GM13977 (cell line): ENCODE results near the gene PIGM.

Experiments used
- DNase-seq: peaks from one replicate; pipeline ENCODE4 v3.0.0; 2012; ENCODE audit warnings: low spot score
- in situ Hi-C: fragments of 300-500 bp; cut with MboI; formaldehyde crosslinking; loops from one replicate; pipeline ENCODE4 v1.12.0; 2022; ENCODE audit warnings: low sequenced_read_pairs, low pct_unique_long_range_greater_than_20kb, mixed read lengths, inconsistent platforms; ENCODE audit not compliant: unreplicated experiment
- TF ChIP-seq, protein P1 (sequence below): IDR thresholded peaks from 2 replicates; pipeline ENCODE4 v1.5.1; 2012; ENCODE audit warnings: mild to moderate bottlenecking, control low read depth; ENCODE audit not compliant: insufficient read depth; ENCODE audit errors: extremely low read depth, missing control alignments

The PIGM gene

GRCh38 chr1:160024195-160024905 lies 7.4 kb downstream of the PIGM start:
- in situ Hi-C loops, result loop anchor here (25.0 kb wide), 1 partner anchor 237 kb away; the partner anchor contains the start of gene DUSP23
- TF ChIP-seq, protein P1, sequence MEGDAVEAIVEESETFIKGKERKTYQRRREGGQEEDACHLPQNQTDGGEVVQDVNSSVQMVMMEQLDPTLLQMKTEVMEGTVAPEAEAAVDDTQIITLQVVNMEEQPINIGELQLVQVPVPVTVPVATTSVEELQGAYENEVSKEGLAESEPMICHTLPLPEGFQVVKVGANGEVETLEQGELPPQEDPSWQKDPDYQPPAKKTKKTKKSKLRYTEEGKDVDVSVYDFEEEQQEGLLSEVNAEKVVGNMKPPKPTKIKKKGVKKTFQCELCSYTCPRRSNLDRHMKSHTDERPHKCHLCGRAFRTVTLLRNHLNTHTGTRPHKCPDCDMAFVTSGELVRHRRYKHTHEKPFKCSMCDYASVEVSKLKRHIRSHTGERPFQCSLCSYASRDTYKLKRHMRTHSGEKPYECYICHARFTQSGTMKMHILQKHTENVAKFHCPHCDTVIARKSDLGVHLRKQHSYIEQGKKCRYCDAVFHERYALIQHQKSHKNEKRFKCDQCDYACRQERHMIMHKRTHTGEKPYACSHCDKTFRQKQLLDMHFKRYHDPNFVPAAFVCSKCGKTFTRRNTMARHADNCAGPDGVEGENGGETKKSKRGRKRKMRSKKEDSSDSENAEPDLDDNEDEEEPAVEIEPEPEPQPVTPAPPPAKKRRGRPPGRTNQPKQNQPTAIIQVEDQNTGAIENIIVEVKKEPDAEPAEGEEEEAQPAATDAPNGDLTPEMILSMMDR, result no peak
- DNase-seq, result no peak

DNA sequence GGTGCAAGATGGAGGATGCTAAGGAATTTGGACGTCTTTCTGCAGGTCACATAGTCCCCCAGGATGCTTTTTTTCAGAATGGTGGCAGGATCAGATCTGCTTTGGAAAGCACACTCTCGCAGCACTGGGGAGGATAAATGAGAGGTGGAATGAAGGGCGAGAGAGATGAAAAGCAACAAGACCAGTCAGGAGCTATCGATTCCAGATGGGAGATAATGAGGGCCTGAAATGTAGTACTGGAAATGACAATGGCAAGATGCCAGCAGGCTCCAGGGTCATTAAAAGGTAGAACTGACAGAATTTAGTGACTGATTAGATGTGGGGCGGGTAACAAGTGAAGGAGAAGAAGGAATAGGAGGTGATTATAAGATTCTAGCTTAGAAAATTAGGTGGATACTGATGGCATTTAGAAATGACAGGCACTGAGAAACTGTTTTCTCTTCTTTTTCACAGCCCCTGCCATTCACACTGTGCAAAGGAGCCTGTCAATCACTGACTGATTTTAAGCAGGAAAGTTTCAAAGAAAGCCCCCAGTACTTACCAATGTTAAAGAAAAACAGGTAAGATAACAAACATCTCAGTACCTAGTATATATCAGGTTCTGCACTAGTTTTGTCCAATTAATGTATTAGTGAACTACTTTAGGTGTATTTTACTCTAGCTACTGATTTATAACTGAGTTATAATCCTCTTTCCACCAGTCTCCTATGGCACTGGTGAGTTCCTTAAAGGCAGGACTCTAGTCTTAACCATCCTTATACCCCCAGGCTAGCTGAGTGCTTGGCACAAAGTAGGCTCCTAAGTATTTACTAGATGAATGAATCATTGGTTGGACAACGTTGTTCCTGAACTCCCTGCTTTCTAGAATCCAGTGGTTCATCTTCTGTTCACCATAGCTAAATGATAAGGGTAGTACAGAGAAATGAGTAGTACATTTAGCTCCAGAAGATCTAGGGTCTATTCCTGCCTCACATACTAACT lies 9.2 kb downstream of the PIGM start:
- in situ Hi-C loops, result loop anchor here (25.0 kb wide), 1 partner anchor 235 kb away; the partner anchor contains the start of gene DUSP23
- TF ChIP-seq, protein P1, result no peak
- DNase-seq, result no peak

DNA sequence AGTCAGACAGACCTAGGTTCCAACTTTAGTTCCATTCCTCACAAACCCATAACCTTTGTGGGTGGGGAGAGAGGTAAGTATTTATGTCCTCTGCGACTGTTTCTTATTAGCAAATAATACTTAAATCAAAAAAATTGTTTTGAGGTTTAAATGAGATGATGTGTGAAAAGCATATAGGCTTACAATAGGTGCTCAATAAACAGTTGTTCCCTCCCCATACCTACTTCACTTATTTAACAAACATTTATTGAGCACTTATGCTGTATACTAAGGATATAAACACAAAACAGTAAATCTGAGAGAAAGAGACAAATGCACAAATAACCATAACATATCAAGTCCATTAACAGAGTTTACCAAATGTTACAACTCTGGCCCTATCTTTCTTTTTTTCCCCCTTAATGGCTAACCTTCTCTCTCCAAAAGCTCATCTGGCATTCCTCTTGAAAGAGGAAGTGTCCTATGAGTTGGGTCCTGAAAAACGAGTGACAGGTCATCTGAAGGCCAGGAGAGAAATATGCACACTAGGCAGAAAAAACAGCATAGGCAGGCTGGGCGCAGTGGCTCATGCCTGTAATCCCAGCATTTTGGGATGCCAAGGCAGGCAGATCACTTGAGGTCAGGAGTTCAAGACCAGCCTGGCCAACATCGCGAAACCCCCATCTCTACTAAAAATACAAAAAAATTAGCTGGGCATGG lies 10.3 kb downstream of the PIGM start:
- in situ Hi-C loops, result loop anchor here (25.0 kb wide), 1 partner anchor 234 kb away; the partner anchor contains the start of gene DUSP23
- TF ChIP-seq, protein P1, result no peak
- no peak for DNase-seq

GRCh38 chr1:160020196-160020595 lies 11.6 kb downstream of the PIGM start:
- no peak for DNase-seq
- in situ Hi-C loops, result loop anchor here (25.0 kb wide), 1 partner anchor 233 kb away; the partner anchor contains the start of gene DUSP23

DNA sequence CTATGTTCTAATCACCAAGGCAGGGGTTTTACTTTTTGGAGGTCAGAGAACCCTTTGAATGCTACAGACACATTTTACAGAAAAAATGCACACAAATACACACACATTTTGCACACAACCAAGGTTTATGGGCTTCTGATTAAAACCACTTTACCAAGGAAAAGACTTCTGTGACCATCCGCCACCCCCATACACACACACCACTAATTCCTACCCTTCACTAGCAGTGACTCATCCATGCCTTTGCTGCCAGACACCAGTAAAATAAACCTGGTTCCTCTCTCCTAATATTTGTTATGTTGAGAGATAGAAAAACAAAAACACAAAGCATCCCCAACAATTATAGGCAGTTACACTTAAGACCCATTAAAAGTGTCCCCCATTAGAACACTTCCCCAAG lies 12.9 kb downstream of the PIGM start:
- no peak for DNase-seq
- TF ChIP-seq, protein P1, result no peak
- in situ Hi-C loops, result loop anchor here (25.0 kb wide), 1 partner anchor 232 kb away; the partner anchor contains the start of gene DUSP23

More at GRCh38 chr1:160020196-160020595, 11.6 kb downstream of the PIGM start:
- TF ChIP-seq, protein P1, result no peak

- TF ChIP-seq, protein P1, result no peak
- in situ Hi-C loops, result loop anchor here (25.0 kb wide), 1 partner anchor 231 kb away; the partner anchor contains the start of gene DUSP23
- DNase-seq, result no peak
Observed at GRCh38 chr1:160018347-160018746, 13.4 kb downstream of the PIGM start.
